Measurements from ENCODE around the gene HPS5.
"Not testable (repeated sequence)": the region's sequence is repeated elsewhere in the genome, so short reads cannot be mapped to it uniquely, and the experiment has no call there.

The HPS5 gene

GRCh38 chr11:18321969-18322711 lies at the start of gene HPS5, which contains the start of gene GTF2H1:
HPS5 (minus strand) TSS chr11:18322140; CDS start chr11:18317858, 4,282 bp downstream.
GTF2H1 (plus strand) TSS chr11:18322567; CDS start chr11:18333075, 10,508 bp downstream.
- DNase-seq: peak; percentile 98

- no peak for DNase-seq
Measured at GRCh38 chr11:18371279-18371678, 49.3 kb upstream of the HPS5 start.

GRCh38 chr11:18369398-18369797 lies 47.5 kb upstream of the HPS5 start:
- DNase-seq: no peak

- DNase-seq: no peak
Measured at GRCh38 chr11:18368221-18368620, 46.3 kb upstream of the HPS5 start.

- no peak for DNase-seq
Measured at GRCh38 chr11:18367431-18367830, 45.5 kb upstream of the HPS5 start.

GRCh38 chr11:18366286-18366685 lies 44.3 kb upstream of the HPS5 start:
- DNase-seq: no peak

GRCh38 chr11:18365741-18366140 lies 43.8 kb upstream of the HPS5 start:
- no peak for DNase-seq

- no peak for DNase-seq
Measured at GRCh38 chr11:18364495-18365073, 42.6 kb upstream of the HPS5 start.

GRCh38 chr11:18361154-18361553 lies 39.2 kb upstream of the HPS5 start:
- no peak for DNase-seq

- no peak for DNase-seq
Measured at GRCh38 chr11:18358646-18359045, 36.7 kb upstream of the HPS5 start.

GRCh38 chr11:18352581-18352980 lies 30.6 kb upstream of the HPS5 start:
- DNase-seq: no peak

GRCh38 chr11:18347471-18348125 lies 25.7 kb upstream of the HPS5 start:
- no peak for DNase-seq

GRCh38 chr11:18332891-18333290 lies 11.0 kb upstream of the HPS5 start:
- DNase-seq: no peak

- no peak for DNase-seq
Measured at GRCh38 chr11:18332302-18332701, 10.4 kb upstream of the HPS5 start.

- no peak for DNase-seq
Measured at GRCh38 chr11:18330921-18331320, 9.0 kb upstream of the HPS5 start.

GRCh38 chr11:18329196-18329870 lies 7.4 kb upstream of the HPS5 start:
- DNase-seq: peak; percentile 48

GRCh38 chr11:18324381-18324780 lies 2.4 kb upstream of the HPS5 start:
- DNase-seq: no peak

- DNase-seq: not testable (repeated sequence)
Measured at GRCh38 chr11:18323881-18324280, 1.9 kb upstream of the HPS5 start.

GRCh38 chr11:18322818-18323570 lies 1.1 kb upstream of the HPS5 start:
- DNase-seq: no peak

- no peak for DNase-seq
Measured at GRCh38 chr11:18321578-18321968, 367 bp downstream of the HPS5 start.

GRCh38 chr11:18320617-18321016 lies 1.3 kb downstream of the HPS5 start:
- DNase-seq: no peak

GRCh38 chr11:18319914-18320313 lies 2.0 kb downstream of the HPS5 start:
- DNase-seq: no peak

- DNase-seq: no peak
Measured at GRCh38 chr11:18317551-18317950, 4.4 kb downstream of the HPS5 start.
